ENCODE results near the gene CRYBB1.

CRYBB1 gene

DNA sequence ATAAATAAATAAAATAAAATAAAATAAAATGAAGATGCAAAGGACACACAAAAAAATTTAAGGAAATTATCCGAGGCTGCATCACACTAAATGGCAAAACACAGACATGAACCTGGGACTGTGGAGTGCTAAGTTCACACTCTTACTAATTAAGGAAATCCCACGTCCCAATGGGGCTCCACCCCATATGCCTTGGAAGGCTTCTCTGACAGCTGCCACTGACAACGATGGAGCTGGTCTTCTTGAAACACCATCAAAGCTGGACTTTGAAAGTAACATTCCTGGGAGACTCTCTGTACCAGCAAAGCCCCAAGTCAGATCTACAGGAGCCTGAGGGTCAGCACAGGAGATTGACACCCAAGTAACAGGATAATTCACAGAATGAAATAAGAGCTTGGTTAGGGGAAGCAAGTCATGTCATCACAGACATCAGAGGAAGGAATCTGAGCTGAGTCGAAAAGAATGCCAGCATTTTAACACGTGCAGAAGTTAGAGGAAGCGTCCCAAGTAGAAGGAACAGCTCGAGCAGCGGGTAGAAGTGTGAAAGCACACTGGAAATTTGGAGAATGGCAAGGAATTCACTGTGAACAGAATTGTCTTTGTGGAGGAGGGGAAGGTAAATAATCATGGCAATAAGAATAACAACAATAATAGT, 41.7 kb downstream of the CRYBB1 start:
- TF ChIP-seq PPARA (CRISPR knock-in tag; IDR thresholded peaks at IDR 0.05; ENCODE audit: borderline replicate concordance) (no peak), ESRRG (CRISPR knock-in tag; IDR thresholded peaks at IDR 0.05) (no peak), OSR1 (CRISPR knock-in tag; IDR thresholded peaks at IDR 0.05) (no peak), ISL1 (CRISPR knock-in tag; IDR thresholded peaks at IDR 0.05) (no peak), ZC3H10 (CRISPR knock-in tag; IDR thresholded peaks at IDR 0.05) (no peak), ZNF70 (CRISPR knock-in tag; IDR thresholded peaks at IDR 0.05) (no peak), GLIS3 (CRISPR knock-in tag; IDR thresholded peaks at IDR 0.05) (no peak), BACH2 (CRISPR knock-in tag; IDR thresholded peaks at IDR 0.05; ENCODE audit: borderline replicate concordance) (no peak), RARB (CRISPR knock-in tag; IDR thresholded peaks at IDR 0.05) (no peak), ARNTL (CRISPR knock-in tag; IDR thresholded peaks at IDR 0.05; ENCODE audit: borderline replicate concordance, low read depth) (no peak), ZNF8 (CRISPR knock-in tag; IDR thresholded peaks at IDR 0.05) (no peak), ZFP3 (CRISPR knock-in tag; IDR thresholded peaks at IDR 0.05) (no peak), ZNF565 (CRISPR knock-in tag; conservative IDR thresholded peaks at IDR 0.05; ENCODE audit: low read depth) (no peak)
- TF ChIP-seq, protein P1, sequence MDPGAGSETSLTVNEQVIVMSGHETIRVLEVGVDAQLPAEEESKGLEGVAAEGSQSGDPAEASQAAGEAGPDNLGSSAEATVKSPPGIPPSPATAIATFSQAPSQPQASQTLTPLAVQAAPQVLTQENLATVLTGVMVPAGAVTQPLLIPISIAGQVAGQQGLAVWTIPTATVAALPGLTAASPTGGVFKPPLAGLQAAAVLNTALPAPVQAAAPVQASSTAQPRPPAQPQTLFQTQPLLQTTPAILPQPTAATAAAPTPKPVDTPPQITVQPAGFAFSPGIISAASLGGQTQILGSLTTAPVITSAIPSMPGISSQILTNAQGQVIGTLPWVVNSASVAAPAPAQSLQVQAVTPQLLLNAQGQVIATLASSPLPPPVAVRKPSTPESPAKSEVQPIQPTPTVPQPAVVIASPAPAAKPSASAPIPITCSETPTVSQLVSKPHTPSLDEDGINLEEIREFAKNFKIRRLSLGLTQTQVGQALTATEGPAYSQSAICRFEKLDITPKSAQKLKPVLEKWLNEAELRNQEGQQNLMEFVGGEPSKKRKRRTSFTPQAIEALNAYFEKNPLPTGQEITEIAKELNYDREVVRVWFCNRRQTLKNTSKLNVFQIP (CRISPR knock-in tag; IDR thresholded peaks at IDR 0.05; ENCODE audit: borderline replicate concordance, low read depth) = no peak
- TF ChIP-seq, protein P2, sequence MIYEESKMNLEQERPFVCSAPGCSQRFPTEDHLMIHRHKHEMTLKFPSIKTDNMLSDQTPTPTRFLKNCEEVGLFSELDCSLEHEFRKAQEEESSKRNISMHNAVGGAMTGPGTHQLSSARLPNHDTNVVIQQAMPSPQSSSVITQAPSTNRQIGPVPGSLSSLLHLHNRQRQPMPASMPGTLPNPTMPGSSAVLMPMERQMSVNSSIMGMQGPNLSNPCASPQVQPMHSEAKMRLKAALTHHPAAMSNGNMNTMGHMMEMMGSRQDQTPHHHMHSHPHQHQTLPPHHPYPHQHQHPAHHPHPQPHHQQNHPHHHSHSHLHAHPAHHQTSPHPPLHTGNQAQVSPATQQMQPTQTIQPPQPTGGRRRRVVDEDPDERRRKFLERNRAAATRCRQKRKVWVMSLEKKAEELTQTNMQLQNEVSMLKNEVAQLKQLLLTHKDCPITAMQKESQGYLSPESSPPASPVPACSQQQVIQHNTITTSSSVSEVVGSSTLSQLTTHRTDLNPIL (CRISPR knock-in tag; IDR thresholded peaks at IDR 0.05; ENCODE audit: low read depth) = no peak
- TF ChIP-seq, protein P3, sequence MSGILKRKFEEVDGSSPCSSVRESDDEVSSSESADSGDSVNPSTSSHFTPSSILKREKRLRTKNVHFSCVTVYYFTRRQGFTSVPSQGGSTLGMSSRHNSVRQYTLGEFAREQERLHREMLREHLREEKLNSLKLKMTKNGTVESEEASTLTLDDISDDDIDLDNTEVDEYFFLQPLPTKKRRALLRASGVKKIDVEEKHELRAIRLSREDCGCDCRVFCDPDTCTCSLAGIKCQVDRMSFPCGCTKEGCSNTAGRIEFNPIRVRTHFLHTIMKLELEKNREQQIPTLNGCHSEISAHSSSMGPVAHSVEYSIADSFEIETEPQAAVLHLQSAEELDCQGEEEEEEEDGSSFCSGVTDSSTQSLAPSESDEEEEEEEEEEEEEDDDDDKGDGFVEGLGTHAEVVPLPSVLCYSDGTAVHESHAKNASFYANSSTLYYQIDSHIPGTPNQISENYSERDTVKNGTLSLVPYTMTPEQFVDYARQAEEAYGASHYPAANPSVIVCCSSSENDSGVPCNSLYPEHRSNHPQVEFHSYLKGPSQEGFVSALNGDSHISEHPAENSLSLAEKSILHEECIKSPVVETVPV (CRISPR knock-in tag; IDR thresholded peaks at IDR 0.05) = no peak
- TF ChIP-seq, protein P4, sequence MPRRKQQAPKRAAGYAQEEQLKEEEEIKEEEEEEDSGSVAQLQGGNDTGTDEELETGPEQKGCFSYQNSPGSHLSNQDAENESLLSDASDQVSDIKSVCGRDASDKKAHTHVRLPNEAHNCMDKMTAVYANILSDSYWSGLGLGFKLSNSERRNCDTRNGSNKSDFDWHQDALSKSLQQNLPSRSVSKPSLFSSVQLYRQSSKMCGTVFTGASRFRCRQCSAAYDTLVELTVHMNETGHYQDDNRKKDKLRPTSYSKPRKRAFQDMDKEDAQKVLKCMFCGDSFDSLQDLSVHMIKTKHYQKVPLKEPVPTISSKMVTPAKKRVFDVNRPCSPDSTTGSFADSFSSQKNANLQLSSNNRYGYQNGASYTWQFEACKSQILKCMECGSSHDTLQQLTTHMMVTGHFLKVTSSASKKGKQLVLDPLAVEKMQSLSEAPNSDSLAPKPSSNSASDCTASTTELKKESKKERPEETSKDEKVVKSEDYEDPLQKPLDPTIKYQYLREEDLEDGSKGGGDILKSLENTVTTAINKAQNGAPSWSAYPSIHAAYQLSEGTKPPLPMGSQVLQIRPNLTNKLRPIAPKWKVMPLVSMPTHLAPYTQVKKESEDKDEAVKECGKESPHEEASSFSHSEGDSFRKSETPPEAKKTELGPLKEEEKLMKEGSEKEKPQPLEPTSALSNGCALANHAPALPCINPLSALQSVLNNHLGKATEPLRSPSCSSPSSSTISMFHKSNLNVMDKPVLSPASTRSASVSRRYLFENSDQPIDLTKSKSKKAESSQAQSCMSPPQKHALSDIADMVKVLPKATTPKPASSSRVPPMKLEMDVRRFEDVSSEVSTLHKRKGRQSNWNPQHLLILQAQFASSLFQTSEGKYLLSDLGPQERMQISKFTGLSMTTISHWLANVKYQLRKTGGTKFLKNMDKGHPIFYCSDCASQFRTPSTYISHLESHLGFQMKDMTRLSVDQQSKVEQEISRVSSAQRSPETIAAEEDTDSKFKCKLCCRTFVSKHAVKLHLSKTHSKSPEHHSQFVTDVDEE (CRISPR knock-in tag; IDR thresholded peaks at IDR 0.05) = no peak
- TF ChIP-seq, protein P5, sequence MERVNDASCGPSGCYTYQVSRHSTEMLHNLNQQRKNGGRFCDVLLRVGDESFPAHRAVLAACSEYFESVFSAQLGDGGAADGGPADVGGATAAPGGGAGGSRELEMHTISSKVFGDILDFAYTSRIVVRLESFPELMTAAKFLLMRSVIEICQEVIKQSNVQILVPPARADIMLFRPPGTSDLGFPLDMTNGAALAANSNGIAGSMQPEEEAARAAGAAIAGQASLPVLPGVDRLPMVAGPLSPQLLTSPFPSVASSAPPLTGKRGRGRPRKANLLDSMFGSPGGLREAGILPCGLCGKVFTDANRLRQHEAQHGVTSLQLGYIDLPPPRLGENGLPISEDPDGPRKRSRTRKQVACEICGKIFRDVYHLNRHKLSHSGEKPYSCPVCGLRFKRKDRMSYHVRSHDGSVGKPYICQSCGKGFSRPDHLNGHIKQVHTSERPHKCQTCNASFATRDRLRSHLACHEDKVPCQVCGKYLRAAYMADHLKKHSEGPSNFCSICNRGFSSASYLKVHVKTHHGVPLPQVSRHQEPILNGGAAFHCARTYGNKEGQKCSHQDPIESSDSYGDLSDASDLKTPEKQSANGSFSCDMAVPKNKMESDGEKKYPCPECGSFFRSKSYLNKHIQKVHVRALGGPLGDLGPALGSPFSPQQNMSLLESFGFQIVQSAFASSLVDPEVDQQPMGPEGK (CRISPR knock-in tag; IDR thresholded peaks at IDR 0.05; ENCODE audit: borderline replicate concordance) = no peak
- no peak for ATAC-seq

DNA sequence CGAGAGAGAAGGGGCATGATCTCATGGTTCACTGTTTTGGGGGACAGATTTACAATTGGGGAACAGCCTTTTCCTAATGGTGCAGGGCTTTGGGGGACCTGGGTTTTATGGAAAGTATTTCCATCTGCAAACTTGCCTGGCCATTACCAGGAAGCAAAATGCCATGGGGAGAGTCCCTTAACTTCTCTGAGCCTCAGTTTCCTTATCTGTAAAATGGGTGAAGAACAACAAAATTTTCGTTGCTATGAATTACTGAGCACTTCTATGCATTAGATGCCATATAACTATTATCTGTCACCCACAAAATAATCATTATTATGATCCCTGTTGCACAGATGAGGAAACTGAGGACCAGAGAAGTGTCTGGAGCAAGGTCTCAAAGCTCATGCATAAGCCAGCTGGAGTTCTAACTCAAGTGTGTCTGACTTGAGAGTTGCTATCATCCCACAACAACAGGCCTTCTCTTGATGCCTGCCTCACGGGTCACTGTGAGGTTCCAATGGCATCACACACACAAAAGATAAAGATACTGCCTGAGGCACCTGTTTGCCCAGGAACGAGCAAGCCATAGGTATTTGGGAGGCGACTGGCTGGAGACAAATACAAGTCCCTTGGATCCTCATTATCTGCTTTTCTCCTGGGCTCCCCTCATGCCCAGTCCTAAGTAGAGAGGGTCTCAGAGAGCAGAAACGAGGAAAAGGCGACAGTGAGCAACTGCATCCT, 43.7 kb downstream of the CRYBB1 start:
- no peak for ATAC-seq
- TF ChIP-seq CSDC2 (CRISPR knock-in tag; IDR thresholded peaks at IDR 0.05) (no peak), ISL1 (CRISPR knock-in tag; IDR thresholded peaks at IDR 0.05) (no peak), ZNF565 (CRISPR knock-in tag; conservative IDR thresholded peaks at IDR 0.05; ENCODE audit: low read depth) (no peak), OSR1 (CRISPR knock-in tag; IDR thresholded peaks at IDR 0.05) (no peak), TOX (CRISPR knock-in tag; IDR thresholded peaks at IDR 0.05; ENCODE audit: borderline replicate concordance) (no peak), ZNF70 (CRISPR knock-in tag; IDR thresholded peaks at IDR 0.05) (no peak), PPARA (CRISPR knock-in tag; IDR thresholded peaks at IDR 0.05; ENCODE audit: borderline replicate concordance) (no peak), GLIS3 (CRISPR knock-in tag; IDR thresholded peaks at IDR 0.05) (no peak), ZFP30 (CRISPR knock-in tag; IDR thresholded peaks at IDR 0.05) (no peak), ZC3H10 (CRISPR knock-in tag; IDR thresholded peaks at IDR 0.05) (no peak), ZNF8 (CRISPR knock-in tag; IDR thresholded peaks at IDR 0.05) (no peak), SNAI2 (CRISPR knock-in tag; IDR thresholded peaks at IDR 0.05) (no peak), ARNTL (CRISPR knock-in tag; IDR thresholded peaks at IDR 0.05; ENCODE audit: borderline replicate concordance, low read depth) (no peak), BACH2 (CRISPR knock-in tag; IDR thresholded peaks at IDR 0.05; ENCODE audit: borderline replicate concordance) (no peak), ESRRG (CRISPR knock-in tag; IDR thresholded peaks at IDR 0.05) (no peak)
- TF ChIP-seq, protein P1 (CRISPR knock-in tag; IDR thresholded peaks at IDR 0.05; ENCODE audit: borderline replicate concordance, low read depth) = no peak
- TF ChIP-seq, protein P3 (CRISPR knock-in tag; IDR thresholded peaks at IDR 0.05) = no peak
